ENCODE results near the gene PARN. TPM values are rescaled to one million over a fixed set of nuclear protein-coding genes. Genes with fewer than 3 reads are reported as not detected.

PARN gene
- total and polyA plus RNA-seq, 2 of the 8 experiments (the other 6 are each of a cell fraction or from before 2014, with no cell fraction given): 24.5 to 44.6 TPM

DNA sequence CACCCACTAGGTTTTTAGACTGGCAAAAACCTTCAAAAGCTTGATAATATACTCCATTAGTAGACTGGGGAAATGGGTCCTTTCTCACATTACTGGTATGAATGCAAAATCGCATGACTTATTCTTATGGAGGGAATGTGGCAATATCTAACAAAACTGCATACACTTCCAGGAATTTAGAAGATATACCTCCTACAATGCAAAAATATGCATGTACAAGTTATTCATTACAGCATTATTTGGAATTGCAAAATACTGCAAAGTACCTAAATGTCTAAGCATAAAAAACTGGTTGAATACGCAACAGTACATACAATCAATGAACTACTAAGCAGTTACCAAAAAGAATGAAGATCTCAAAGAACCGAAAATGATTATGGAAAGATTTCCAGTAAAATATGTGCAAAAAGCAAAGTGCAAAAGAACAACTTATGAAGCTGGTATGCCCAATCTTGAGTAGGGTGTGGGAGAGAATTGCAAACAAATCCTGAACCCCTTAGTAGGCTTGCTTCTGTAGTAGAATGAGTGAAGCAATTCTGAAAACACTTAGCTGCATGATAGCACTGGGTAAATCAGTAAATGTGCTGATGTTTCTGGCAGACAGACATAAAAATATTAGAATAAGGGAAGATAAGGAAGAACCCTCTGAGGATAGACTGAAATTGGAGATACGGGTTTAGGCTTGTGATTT is 180.1 kb downstream of the PARN start:
- no peak for DNase-seq (ENCODE audit: low read depth in 1 of 2, low spot score in 2 of 2)
- Histone ChIP-seq H3K18ac (ENCODE audit: extremely low read depth, low read length) (no peak overlapping the region), H2BK20ac (ENCODE audit: low read length) (no peak overlapping the region), H3K79me2 (ENCODE audit: control insufficient read depth in 1 of 2, insufficient read depth in 2 of 2, low read length in 2 of 2) (no peaks in the 10 kb centered on the region), H4K20me1 (replicated peaks in 1 of 2; ENCODE audit: control insufficient read depth in 1 of 2, insufficient read depth in 2 of 2, low read length in 2 of 2) (no peaks in the 10 kb centered on the region), H3K4ac (replicated peaks; ENCODE audit: insufficient read length, low read depth, low read length) (no peak overlapping the region), H2BK5ac (ENCODE audit: low read depth, low read length) (no peak overlapping the region), H3K27ac (ENCODE audit: low read depth, low read length) (no peak overlapping the region), H3K36me3 (ENCODE audit: control insufficient read depth in 2 of 4, insufficient read depth in 4 of 4, low read length in 3 of 4) (no peaks in the 10 kb centered on the region), H4K8ac (ENCODE audit: extremely low read depth, insufficient read depth, low read length) (no peak overlapping the region), H3K23me2 (ENCODE audit: low read depth, low read length) (no peaks in the 10 kb centered on the region), H3K4me1 (replicated peaks in 1 of 4; ENCODE audit: control insufficient read depth in 3 of 4, insufficient read depth in 4 of 4, low read length in 3 of 4) (peaks cover 0 to 2% (median 0%) of the 10 kb centered on the region in 4 experiments; a peak in 1 of 7 replicates), H3K27me3 (replicated peaks in 1 of 4; ENCODE audit: control insufficient read depth in 3 of 4, extremely low read depth in 1 of 4, insufficient read depth in 3 of 4, low read length in 3 of 4) (no peaks in the 10 kb centered on the region), H4K91ac (replicated peaks; ENCODE audit: insufficient read length, low read length) (no peak overlapping the region), H3K4me2 (ENCODE audit: insufficient read depth in 1 of 2, low read depth in 2 of 2, low read length in 2 of 2) (no peak overlapping the region), H3K4me3 (ENCODE audit: extremely low read depth in 1 of 4, insufficient read depth in 2 of 4, low read depth in 3 of 4, low read length in 4 of 4) (no peak overlapping the region), H2AFZ (ENCODE audit: low read length) (no peak overlapping the region), H4K5ac (ENCODE audit: insufficient read length, low read depth, low read length) (no peak overlapping the region), H3K14ac (ENCODE audit: insufficient read length) (no peak overlapping the region), H3K9ac (replicated peaks in 1 of 4; ENCODE audit: extremely low read depth in 1 of 4, low read depth in 3 of 4, low read length in 3 of 4) (no peak overlapping the region), H2BK15ac (ENCODE audit: low read length) (no peak overlapping the region), H3K79me1 (ENCODE audit: low read depth, low read length) (no peaks in the 10 kb centered on the region), H3K23ac (ENCODE audit: insufficient read length) (no peak overlapping the region), H3K56ac (replicated peaks; ENCODE audit: insufficient read length, low read depth, low read length) (no peak overlapping the region), H2BK120ac (replicated peaks; ENCODE audit: low read depth, low read length) (no peak overlapping the region), H2AK5ac (ENCODE audit: low read depth, low read length) (no peak overlapping the region), H2BK12ac (ENCODE audit: low read depth, low read length) (no peak overlapping the region), H3K9me3 (ENCODE audit: insufficient read depth in 2 of 2, low read depth in 1 of 2, low read length in 1 of 2) (no peaks in the 10 kb centered on the region)
- ChIA-PET POLR2A (ENCODE audit: partially characterized antibody) (no interaction called here), CTCF (ENCODE audit: partially characterized antibody) (interaction anchor here (1.0 to 1.1 kb wide), 2 partner anchors 10 to 35 kb away, joined by 3 read pairs; no protein-coding TSS in a partner anchor)
- no peak for FAIRE-seq
- WGBS, 2 experiments (ENCODE audit: extremely low coverage in 1 of 2, insufficient coverage in 1 of 2, insufficient read length in 1 of 2, insufficient replicate concordance in 2 of 2, low coverage in 1 of 2, low lambda C conversion rate in 2 of 2, missing lambda C conversion rate in 1 of 2): 91% methylated on average over 4 of the region's 4 CpGs; no CpG with 5 or more reads in 1 of the 2 experiments
- TF ChIP-seq, protein P1, sequence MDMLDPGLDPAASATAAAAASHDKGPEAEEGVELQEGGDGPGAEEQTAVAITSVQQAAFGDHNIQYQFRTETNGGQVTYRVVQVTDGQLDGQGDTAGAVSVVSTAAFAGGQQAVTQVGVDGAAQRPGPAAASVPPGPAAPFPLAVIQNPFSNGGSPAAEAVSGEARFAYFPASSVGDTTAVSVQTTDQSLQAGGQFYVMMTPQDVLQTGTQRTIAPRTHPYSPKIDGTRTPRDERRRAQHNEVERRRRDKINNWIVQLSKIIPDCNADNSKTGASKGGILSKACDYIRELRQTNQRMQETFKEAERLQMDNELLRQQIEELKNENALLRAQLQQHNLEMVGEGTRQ (IDR thresholded peaks at IDR 0.05; ENCODE audit: low read length): no peak
- TF ChIP-seq BACH1 (IDR thresholded peaks at IDR 0.05; ENCODE audit: low read length): no peak
- no peak for TF ChIP-seq RAD21 (IDR thresholded peaks at IDR 0.05 in 1 of 2, conservative IDR thresholded peaks at IDR 0.05 in 1 of 2; ENCODE audit: low read depth in 2 of 2, low read length in 2 of 2)
- TF ChIP-seq SP2 (IDR thresholded peaks at IDR 0.05; ENCODE audit: low read length): no peak
- no peak for TF ChIP-seq CBX5 (IDR thresholded peaks at IDR 0.05; ENCODE audit: low read depth, low read length)
- TF ChIP-seq ZNF274 (IDR thresholded peaks at IDR 0.05; ENCODE audit: borderline replicate concordance, extremely low read depth, low read length): no peak
- no peak for TF ChIP-seq TAF7 (optimal IDR thresholded peaks at IDR 0.05; ENCODE audit: borderline replicate concordance, low read depth, low read length)
- no peak for TF ChIP-seq RBBP5 (IDR thresholded peaks at IDR 0.05; ENCODE audit: borderline replicate concordance, low read depth, low read length)
- no peak for TF ChIP-seq PHF8 (conservative IDR thresholded peaks at IDR 0.05; ENCODE audit: low read depth, low read length)
- TF ChIP-seq CTBP2 (IDR thresholded peaks at IDR 0.05; ENCODE audit: borderline replicate concordance, insufficient read depth, insufficient read length, low read length): no peak
- TF ChIP-seq CREB1 (IDR thresholded peaks at IDR 0.05): no peak
- TF ChIP-seq POLR2A (IDR thresholded peaks at IDR 0.05; ENCODE audit: control extremely low read depth in 1 of 2, low read depth in 2 of 2, low read length in 2 of 2): no peak
